Lung (tissue), 12 donors: ENCODE data around the gene MIEF2. TPM values are rescaled to one million over a fixed set of nuclear protein-coding genes. Genes with fewer than 3 reads are reported as not detected.
A peak's percentile ranks its signal among the peaks of the same experiment; 100 is the strongest.

ENCODE experiments used
- ATAC-seq: fragments of 200-7000 bp; cut with Tn5 transposase; one replicate; pipeline ENCODE4 v1.9.1; 2020; ENCODE audit warnings: moderate number of reproducible peaks; ENCODE audit not compliant: insufficient read depth, low FRiP score
- DNase-seq, 3 donors: peaks; one replicate each; pipeline ENCODE4 v3.0.0-alpha.2; 2013 to 2017
- H3K27ac ChIP-seq, 2 donors: one replicate each; pipeline ENCODE4 v1.5.1; 2013; ENCODE audit warnings: mild to moderate bottlenecking in 2 of 2, moderate library complexity in 2 of 2, control low read depth in 1 of 2, inconsistent platforms in 1 of 2, low read depth in 1 of 2, low read length in 1 of 2
- H3K27me3 ChIP-seq, 3 donors: one replicate each; pipeline ENCODE4 v1.5.1; 2013; ENCODE audit warnings: low read length in 2 of 3; ENCODE audit not compliant: control insufficient read depth in 3 of 3, insufficient read depth in 3 of 3
- H3K36me3 ChIP-seq, 4 donors: one replicate each; pipeline ENCODE4 v1.5.1; 2013; ENCODE audit warnings: low read length in 4 of 4, mild to moderate bottlenecking in 1 of 4, moderate library complexity in 1 of 4; ENCODE audit not compliant: control insufficient read depth in 4 of 4, insufficient read depth in 4 of 4
- H3K4me1 ChIP-seq, 5 donors: one replicate each; pipeline ENCODE4 v1.5.1; 2013; ENCODE audit warnings: low read length in 5 of 5, mild to moderate bottlenecking in 2 of 5, moderate library complexity in 1 of 5; ENCODE audit not compliant: control insufficient read depth in 5 of 5, insufficient read depth in 5 of 5
- H3K4me3 ChIP-seq: one replicate; pipeline ENCODE4 v1.5.1; 2013; ENCODE audit warnings: mild to moderate bottlenecking, control low read depth, moderate library complexity
- H3K9ac ChIP-seq, 2 donors: one replicate each; pipeline ENCODE4 v1.5.1; 2013; ENCODE audit warnings: low read length in 2 of 2, control low read depth in 1 of 2; ENCODE audit not compliant: insufficient read depth in 1 of 2
- H3K9me3 ChIP-seq, 4 donors: one replicate each; pipeline ENCODE4 v1.5.1; 2013; ENCODE audit warnings: low read length in 3 of 4, mild to moderate bottlenecking in 1 of 4, moderate library complexity in 1 of 4; ENCODE audit not compliant: control insufficient read depth in 4 of 4, insufficient read depth in 3 of 4
- CTCF ChIP-seq: IDR thresholded peaks from 2 replicates; pipeline ENCODE4 v1.5.1; 2012; ENCODE audit warnings: mild to moderate bottlenecking; ENCODE audit errors: control extremely low read depth, extremely low read depth
- WGBS, 2 donors: extraction: QIAGEN DNeasy Blood & Tissue Kit; methylation state at CpG; one replicate each; pipeline ENCODE4 v1.1.7; 2013; 5-methylcytosine and 5-hydroxymethylcytosine counted together
- polyA plus RNA-seq, 2 donors: library from polyadenylated mRNA; stranded (reverse); fragments of 200-250 nt; gene quantifications; one replicate each; pipeline ENCODE4 v1.2.1, GENCODE V29; 2013
- total RNA-seq, 2 donors: library from RNA; depleted of rRNA in 1 of 2; stranded (reverse); fragments of >200 nt in 1 of 2; gene quantifications; one replicate each; pipeline ENCODE4 v1.2.1, GENCODE V29; 2014 to 2021
- donor health status: control.
- donor health status: control.
- donor health status: Bipolar disorder and iron deficiency.
- donor health status: healthy.
- donor health status: DM: yes; HTN: yes; CAD: no.

The MIEF2 gene
- total and polyA plus RNA-seq, 4 donors: 7.3 to 24.1 (median 13.1) TPM

- Histone ChIP-seq H3K9me3 (no peaks in the 10 kb centered on the region), H3K9ac (no peak overlapping the region), H3K27ac (peak overlapping the region in 1 of 2 donors; percentile 1), H3K4me3 (no peak overlapping the region), H3K27me3 (no peaks in the 10 kb centered on the region), H3K4me1 (peaks cover 7 to 24% (median 14%) of the 10 kb centered on the region in 5 donors), H3K36me3 (peaks cover 6 to 47% (median 21%) of the 10 kb centered on the region in 4 donors)
- DNase-seq (no peak), ATAC-seq (no peak)
- WGBS, 2 donors: 88 to 92% methylated on average over 11 of the region's 11 CpGs
- no peak for TF ChIP-seq CTCF
Measured at GRCh38 chr17:18256351-18256750, 4.1 kb upstream of the MIEF2 start.

- Histone ChIP-seq H3K9ac (peak overlapping the region in 1 of 2 donors; percentile 65), H3K4me3 (no peak overlapping the region), H3K36me3 (peaks cover 6 to 43% (median 20%) of the 10 kb centered on the region in 4 donors), H3K27me3 (no peaks in the 10 kb centered on the region), H3K9me3 (no peaks in the 10 kb centered on the region), H3K27ac (peak overlapping the region in 1 of 2 donors; percentile 1), H3K4me1 (peaks cover 11 to 28% (median 18%) of the 10 kb centered on the region in 5 donors)
- no peak for DNase-seq
- WGBS, 2 donors: 87 to 96% methylated on average over 7 of the region's 7 CpGs
- TF ChIP-seq CTCF: no peak
- ATAC-seq: no peak
Measured at GRCh38 chr17:18256776-18257175, 3.7 kb upstream of the MIEF2 start.

GRCh38 chr17:18257268-18257981 lies 3.0 kb upstream of the MIEF2 start:
- no peaks in the 10 kb centered on the region for H3K9me3 ChIP-seq
- no peak for TF ChIP-seq CTCF
- H3K4me3 ChIP-seq: peak overlapping the region; percentile 91
- H3K4me1 ChIP-seq: peaks cover 15 to 34% (median 18%) of the 10 kb centered on the region in 5 donors
- H3K36me3 ChIP-seq: peaks cover 6 to 37% (median 17%) of the 10 kb centered on the region in 4 donors
- peak overlapping the region; percentile 97 to 98 for H3K27ac ChIP-seq
- ATAC-seq (peak; percentile 24), DNase-seq (peak in 1 of 3 donors; percentile 33)
- H3K27me3 ChIP-seq: no peaks in the 10 kb centered on the region
- WGBS, 2 donors: 19 to 34% methylated on average over 18 of the region's 18 CpGs
- H3K9ac ChIP-seq: peak overlapping the region; percentile 55 to 65
